ENCODE data around the gene ARMC7. TPM values are rescaled to one million over a fixed set of nuclear protein-coding genes. Genes with fewer than 3 reads are reported as not detected.

The ARMC7 gene
- polyA plus RNA-seq, 1 donor from 2014 or later, result 3.7 TPM

DNA sequence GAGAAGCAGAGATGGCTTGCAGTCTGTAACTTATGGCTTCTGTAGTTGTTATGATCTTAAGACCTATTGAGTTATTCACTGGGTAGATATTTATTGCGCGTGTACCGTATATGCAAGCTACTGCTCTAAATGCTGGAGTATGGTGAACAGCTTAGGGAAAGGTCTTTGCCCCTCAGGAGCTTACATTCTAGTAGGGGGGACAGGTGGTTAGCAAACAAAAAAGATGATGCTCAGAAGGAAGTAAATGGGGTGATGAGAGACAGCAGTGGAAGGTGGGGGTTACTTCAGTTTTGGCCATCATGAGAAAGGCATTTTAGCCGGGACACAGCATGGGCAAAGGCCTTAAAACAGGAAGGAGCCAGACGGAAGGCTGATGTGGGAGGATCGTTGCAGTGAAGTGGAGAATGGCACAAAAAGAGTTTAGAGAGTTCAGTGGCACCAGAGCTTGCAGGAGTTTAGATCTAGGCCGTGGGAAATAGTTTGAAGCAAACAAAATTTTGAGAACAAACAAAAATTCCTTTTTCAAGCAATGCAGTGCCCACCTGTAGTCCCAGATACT, 2.1 kb downstream of the ARMC7 start:
- Histone ChIP-seq H3K4me2 (ENCODE audit: low read length) (no peak overlapping the region), H3K36me3 (ENCODE audit: insufficient read depth, low read length) (no peaks in the 10 kb centered on the region), H3K9ac (ENCODE audit: low read length) (no peak overlapping the region), H3K79me2 (replicated peaks; ENCODE audit: insufficient read depth, low read length) (peaks cover 9% of the 10 kb centered on the region), H3K4me3 (ENCODE audit: low read length) (no peak overlapping the region), H3K27me3 (ENCODE audit: insufficient read depth, low read depth, low read length) (no peaks in the 10 kb centered on the region), H4K20me1 (ENCODE audit: insufficient read depth) (no peaks in the 10 kb centered on the region), H3K9me2 (ENCODE audit: insufficient read depth, low read length) (no peaks in the 10 kb centered on the region), H3F3A (ENCODE audit: insufficient read depth, low read length, poor library complexity, severe bottlenecking) (no peaks in the 10 kb centered on the region), H3K9me3 (ENCODE audit: low read length) (no peaks in the 10 kb centered on the region), H3K27ac (ENCODE audit: low read length) (no peak overlapping the region), H2AFZ (ENCODE audit: low read depth, low read length) (no peak overlapping the region)
- TF ChIP-seq EZH2 (IDR thresholded peaks at IDR 0.05; ENCODE audit: borderline replicate concordance, insufficient read depth, low read length, poor library complexity, severe bottlenecking), result no peak
- TF ChIP-seq MXI1 (conservative IDR thresholded peaks at IDR 0.05; ENCODE audit: poor library complexity, severe bottlenecking), result no peak
- no peak for TF ChIP-seq SMC3 (conservative IDR thresholded peaks at IDR 0.05; ENCODE audit: poor library complexity)
- TF ChIP-seq TAF1 (IDR thresholded peaks at IDR 0.05; ENCODE audit: low read depth), result no peak
- TF ChIP-seq, protein P1, sequence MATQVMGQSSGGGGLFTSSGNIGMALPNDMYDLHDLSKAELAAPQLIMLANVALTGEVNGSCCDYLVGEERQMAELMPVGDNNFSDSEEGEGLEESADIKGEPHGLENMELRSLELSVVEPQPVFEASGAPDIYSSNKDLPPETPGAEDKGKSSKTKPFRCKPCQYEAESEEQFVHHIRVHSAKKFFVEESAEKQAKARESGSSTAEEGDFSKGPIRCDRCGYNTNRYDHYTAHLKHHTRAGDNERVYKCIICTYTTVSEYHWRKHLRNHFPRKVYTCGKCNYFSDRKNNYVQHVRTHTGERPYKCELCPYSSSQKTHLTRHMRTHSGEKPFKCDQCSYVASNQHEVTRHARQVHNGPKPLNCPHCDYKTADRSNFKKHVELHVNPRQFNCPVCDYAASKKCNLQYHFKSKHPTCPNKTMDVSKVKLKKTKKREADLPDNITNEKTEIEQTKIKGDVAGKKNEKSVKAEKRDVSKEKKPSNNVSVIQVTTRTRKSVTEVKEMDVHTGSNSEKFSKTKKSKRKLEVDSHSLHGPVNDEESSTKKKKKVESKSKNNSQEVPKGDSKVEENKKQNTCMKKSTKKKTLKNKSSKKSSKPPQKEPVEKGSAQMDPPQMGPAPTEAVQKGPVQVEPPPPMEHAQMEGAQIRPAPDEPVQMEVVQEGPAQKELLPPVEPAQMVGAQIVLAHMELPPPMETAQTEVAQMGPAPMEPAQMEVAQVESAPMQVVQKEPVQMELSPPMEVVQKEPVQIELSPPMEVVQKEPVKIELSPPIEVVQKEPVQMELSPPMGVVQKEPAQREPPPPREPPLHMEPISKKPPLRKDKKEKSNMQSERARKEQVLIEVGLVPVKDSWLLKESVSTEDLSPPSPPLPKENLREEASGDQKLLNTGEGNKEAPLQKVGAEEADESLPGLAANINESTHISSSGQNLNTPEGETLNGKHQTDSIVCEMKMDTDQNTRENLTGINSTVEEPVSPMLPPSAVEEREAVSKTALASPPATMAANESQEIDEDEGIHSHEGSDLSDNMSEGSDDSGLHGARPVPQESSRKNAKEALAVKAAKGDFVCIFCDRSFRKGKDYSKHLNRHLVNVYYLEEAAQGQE (IDR thresholded peaks at IDR 0.05; ENCODE audit: borderline replicate concordance), result no peak
- no peak for TF ChIP-seq EP300 (conservative IDR thresholded peaks at IDR 0.05; ENCODE audit: poor library complexity, severe bottlenecking)
- TF ChIP-seq, protein P2, sequence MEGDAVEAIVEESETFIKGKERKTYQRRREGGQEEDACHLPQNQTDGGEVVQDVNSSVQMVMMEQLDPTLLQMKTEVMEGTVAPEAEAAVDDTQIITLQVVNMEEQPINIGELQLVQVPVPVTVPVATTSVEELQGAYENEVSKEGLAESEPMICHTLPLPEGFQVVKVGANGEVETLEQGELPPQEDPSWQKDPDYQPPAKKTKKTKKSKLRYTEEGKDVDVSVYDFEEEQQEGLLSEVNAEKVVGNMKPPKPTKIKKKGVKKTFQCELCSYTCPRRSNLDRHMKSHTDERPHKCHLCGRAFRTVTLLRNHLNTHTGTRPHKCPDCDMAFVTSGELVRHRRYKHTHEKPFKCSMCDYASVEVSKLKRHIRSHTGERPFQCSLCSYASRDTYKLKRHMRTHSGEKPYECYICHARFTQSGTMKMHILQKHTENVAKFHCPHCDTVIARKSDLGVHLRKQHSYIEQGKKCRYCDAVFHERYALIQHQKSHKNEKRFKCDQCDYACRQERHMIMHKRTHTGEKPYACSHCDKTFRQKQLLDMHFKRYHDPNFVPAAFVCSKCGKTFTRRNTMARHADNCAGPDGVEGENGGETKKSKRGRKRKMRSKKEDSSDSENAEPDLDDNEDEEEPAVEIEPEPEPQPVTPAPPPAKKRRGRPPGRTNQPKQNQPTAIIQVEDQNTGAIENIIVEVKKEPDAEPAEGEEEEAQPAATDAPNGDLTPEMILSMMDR (IDR thresholded peaks at IDR 0.05; ENCODE audit: poor library complexity, severe bottlenecking), result no peak
- TF ChIP-seq RAD21 (conservative IDR thresholded peaks at IDR 0.05), result no peak
- no peak for TF ChIP-seq POLR2AphosphoS5 (IDR thresholded peaks at IDR 0.05)

DNA sequence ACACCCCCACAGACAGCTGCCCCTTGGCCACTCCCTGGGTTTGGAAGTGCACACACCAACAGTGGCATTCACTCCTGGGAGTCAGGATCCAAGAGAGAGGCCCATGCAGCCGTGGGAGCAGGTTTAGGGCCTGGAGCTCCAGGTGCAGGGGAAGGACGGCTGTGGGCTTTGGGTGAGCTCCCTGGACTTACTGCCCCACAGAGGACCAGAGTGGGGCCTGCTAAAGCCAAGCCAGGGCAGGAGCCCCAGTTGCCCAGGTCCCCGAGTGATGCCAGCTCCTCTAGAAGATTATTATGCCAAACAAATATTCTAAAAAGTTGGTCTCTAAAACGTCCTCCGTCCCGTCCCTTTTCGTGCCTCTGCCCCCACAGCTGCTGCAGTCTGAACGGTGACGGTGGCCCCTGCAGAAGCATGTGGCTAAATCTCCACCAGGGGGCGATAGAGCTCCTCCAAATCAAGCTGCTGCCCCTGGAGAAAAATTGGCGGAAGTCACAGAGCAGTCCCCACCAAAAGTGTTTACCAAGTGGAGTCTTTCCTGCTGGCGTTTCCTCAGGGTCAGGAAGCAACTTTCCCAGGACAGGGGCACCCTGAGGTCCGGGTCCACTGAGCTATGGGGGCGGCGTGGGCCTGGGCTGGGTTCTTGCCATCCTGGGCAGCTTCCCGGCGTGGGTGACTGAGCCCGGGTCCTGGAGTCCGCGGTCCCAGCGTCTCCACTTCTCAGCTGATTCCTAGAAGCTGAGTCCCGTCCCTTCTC, 4.2 kb downstream of the ARMC7 start:
- Histone ChIP-seq H3K4me3 (ENCODE audit: low read length) (no peak overlapping the region), H3K4me2 (ENCODE audit: low read length) (no peak overlapping the region), H3K27ac (ENCODE audit: low read length) (no peak overlapping the region), H3K9me3 (ENCODE audit: low read length) (no peaks in the 10 kb centered on the region), H3K9me2 (ENCODE audit: insufficient read depth, low read length) (no peaks in the 10 kb centered on the region), H3K27me3 (ENCODE audit: insufficient read depth, low read depth, low read length) (no peaks in the 10 kb centered on the region), H3K36me3 (ENCODE audit: insufficient read depth, low read length) (no peaks in the 10 kb centered on the region), H4K20me1 (ENCODE audit: insufficient read depth) (no peaks in the 10 kb centered on the region), H3K9ac (ENCODE audit: low read length) (no peak overlapping the region), H3K79me2 (replicated peaks; ENCODE audit: insufficient read depth, low read length) (peaks cover 9% of the 10 kb centered on the region), H2AFZ (ENCODE audit: low read depth, low read length) (no peak overlapping the region), H3F3A (ENCODE audit: insufficient read depth, low read length, poor library complexity, severe bottlenecking) (no peaks in the 10 kb centered on the region)
- TF ChIP-seq, protein P2 (IDR thresholded peaks at IDR 0.05; ENCODE audit: poor library complexity, severe bottlenecking), result peak; percentile 87
- TF ChIP-seq RAD21 (conservative IDR thresholded peaks at IDR 0.05), result peak; percentile 80
- TF ChIP-seq SMC3 (conservative IDR thresholded peaks at IDR 0.05; ENCODE audit: poor library complexity), result peak; percentile 80
- TF ChIP-seq, protein P1 (IDR thresholded peaks at IDR 0.05; ENCODE audit: borderline replicate concordance), result no peak

Measured in neural cell (in vitro differentiated cells).